Measurements from ENCODE around the gene CLTB. TPM values are rescaled to one million over a fixed set of nuclear protein-coding genes. Genes with fewer than 3 reads are reported as not detected.

CLTB gene
- total RNA-seq, 1 donor from 2014 or later, result 189 TPM

DNA sequence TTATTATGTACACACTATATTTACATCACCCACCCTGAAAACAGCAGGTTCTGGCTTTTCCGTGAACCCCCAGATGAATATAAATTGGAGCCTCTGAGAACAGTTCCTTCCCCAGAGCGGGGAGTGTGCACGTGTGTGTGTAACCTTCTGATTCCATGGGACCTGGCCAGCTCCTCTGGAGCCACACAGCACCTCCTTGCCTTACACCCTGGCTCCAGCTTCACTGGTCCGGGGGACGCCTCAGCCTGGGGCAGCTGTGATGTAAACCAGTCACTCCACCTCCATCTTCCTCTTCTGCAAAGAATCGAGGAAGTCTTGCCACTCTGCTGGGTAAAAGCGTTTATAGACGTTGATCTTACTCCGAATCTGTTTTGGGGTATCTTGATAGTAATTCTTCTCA lies 32.4 kb downstream of the CLTB start:
- TF ChIP-seq, protein P1, sequence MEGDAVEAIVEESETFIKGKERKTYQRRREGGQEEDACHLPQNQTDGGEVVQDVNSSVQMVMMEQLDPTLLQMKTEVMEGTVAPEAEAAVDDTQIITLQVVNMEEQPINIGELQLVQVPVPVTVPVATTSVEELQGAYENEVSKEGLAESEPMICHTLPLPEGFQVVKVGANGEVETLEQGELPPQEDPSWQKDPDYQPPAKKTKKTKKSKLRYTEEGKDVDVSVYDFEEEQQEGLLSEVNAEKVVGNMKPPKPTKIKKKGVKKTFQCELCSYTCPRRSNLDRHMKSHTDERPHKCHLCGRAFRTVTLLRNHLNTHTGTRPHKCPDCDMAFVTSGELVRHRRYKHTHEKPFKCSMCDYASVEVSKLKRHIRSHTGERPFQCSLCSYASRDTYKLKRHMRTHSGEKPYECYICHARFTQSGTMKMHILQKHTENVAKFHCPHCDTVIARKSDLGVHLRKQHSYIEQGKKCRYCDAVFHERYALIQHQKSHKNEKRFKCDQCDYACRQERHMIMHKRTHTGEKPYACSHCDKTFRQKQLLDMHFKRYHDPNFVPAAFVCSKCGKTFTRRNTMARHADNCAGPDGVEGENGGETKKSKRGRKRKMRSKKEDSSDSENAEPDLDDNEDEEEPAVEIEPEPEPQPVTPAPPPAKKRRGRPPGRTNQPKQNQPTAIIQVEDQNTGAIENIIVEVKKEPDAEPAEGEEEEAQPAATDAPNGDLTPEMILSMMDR (IDR thresholded peaks at IDR 0.05), result no peak
- no peak for DNase-seq (ENCODE audit: low spot score in 2 of 2)
- H3K27ac ChIP-seq, result no peak overlapping the region
- H3K9me3 ChIP-seq, result no peaks in the 10 kb centered on the region
- peaks cover 21 to 39% of the 10 kb centered on the region in 2 donors for H3K36me3 ChIP-seq
- no peak overlapping the region for H3K4me3 ChIP-seq
- intact Hi-C loops (cut with DNase I), result loop anchor here (10.0 kb wide), 2 partner anchors 261 to 621 kb away; partner anchors contain the start of genes TSPAN17 and UIMC1
- H3K27me3 ChIP-seq, result no peaks in the 10 kb centered on the region
- peaks cover 6 to 27% of the 10 kb centered on the region in 2 donors for H3K4me1 ChIP-seq

DNA sequence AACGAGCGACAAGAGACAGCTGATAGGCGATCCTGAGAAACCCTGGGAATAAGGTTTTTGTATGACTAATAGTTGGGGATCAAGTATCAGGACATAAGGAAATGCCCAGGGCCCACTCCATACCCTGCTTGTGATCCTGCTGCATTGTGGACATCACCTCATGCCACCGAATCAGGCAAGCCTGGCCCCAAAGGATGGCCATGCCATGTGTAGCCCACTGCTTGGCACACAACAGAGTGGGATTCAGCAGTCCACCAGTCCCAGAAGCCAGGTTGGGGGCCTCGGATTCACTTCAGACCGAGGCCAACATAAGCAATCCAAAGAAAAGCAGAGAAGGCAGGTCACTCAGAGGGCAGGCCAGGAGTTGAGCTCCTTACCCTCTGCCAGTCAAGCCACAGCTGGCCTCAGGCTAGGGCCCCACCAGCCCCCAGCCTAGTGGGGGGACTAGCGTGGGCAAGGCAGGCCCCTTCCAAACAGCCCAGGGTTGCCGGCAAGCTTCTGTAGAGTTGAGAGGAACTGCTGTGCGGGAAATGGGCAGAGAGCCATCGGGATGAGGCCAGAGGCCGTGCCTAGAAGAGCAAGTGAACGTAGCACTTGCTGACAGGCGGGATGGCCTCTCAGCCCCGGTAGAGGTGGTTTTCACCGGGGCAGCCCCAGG lies 33.0 kb downstream of the CLTB start:
- peaks cover 6 to 27% of the 10 kb centered on the region in 2 donors for H3K4me1 ChIP-seq

DNA sequence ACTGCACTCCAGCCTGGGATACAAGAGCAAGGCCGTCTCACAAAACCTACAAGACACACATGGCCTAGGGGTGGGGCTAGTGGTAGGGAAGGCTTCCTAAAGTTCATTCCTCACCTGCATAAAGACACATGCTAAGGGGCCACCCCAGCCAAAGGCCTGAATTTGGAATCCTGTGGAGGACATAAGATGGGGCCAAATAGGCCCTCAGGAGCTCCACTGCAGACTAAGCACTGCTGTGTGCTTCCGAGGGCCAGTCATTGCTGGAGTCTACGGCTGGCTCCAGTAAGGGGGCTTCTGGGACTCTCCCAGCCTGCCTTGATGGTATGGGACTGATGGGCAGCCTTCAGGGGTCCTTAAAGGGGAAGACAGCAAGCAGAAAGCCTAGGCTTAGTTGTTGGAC lies 33.6 kb downstream of the CLTB start:
- intact Hi-C loops (cut with DNase I), result loop anchor here (10.0 kb wide), 2 partner anchors 262 to 622 kb away; partner anchors contain the start of genes TSPAN17 and UIMC1
- TF ChIP-seq, protein P1 (IDR thresholded peaks at IDR 0.05), result no peak
- H3K27ac ChIP-seq, result peak overlapping the region in 1 of 2 donors; percentile 87
- DNase-seq (ENCODE audit: low spot score in 2 of 2), result no peak
- H3K9me3 ChIP-seq, result no peaks in the 10 kb centered on the region
- H3K36me3 ChIP-seq, result peaks cover 21 to 39% of the 10 kb centered on the region in 2 donors
- no peaks in the 10 kb centered on the region for H3K27me3 ChIP-seq
- H3K4me1 ChIP-seq, result peaks cover 4 to 25% of the 10 kb centered on the region in 2 donors
- no peak overlapping the region for H3K4me3 ChIP-seq

More for the DNA sequence above, 33.0 kb downstream of the CLTB start:
- Histone ChIP-seq H3K4me3 (no peak overlapping the region), H3K9me3 (no peaks in the 10 kb centered on the region), H3K27me3 (no peaks in the 10 kb centered on the region), H3K27ac (peak overlapping the region in 1 of 2 donors; percentile 87), H3K36me3 (peaks cover 21 to 39% of the 10 kb centered on the region in 2 donors)
- DNase-seq (ENCODE audit: low spot score in 2 of 2), result no peak
- intact Hi-C loops (cut with DNase I), result loop anchor here (10.0 kb wide), 2 partner anchors 261 to 621 kb away; partner anchors contain the start of genes TSPAN17 and UIMC1
- TF ChIP-seq, protein P1 (IDR thresholded peaks at IDR 0.05), result no peak

DNA sequence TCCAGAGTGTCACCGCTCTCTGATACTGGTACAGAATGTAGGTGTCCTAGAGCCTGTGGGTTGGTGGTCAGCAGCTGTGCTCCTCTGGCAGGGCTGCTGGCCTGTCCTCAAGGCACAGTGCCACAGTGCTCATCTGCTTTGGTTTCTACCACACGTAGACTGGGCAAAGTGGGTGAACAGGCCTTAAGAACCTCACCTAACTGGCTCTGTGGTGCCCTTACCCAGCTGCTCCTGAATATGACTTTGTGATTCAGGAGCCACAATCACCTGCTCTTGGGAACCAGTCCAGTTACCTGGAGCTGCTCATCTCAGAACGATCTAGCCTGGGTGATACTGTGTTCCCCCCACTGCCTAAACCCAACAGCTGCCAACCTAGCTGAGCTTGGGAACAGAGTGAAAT lies 34.4 kb downstream of the CLTB start:
- H3K4me1 ChIP-seq, result peaks cover 0 to 17% of the 10 kb centered on the region in 2 donors
- intact Hi-C loops (cut with DNase I), result loop anchor here (10.0 kb wide), 2 partner anchors 263 to 623 kb away; partner anchors contain the start of genes TSPAN17 and UIMC1
- peak overlapping the region; percentile 66 to 87 for H3K27ac ChIP-seq
- DNase-seq (ENCODE audit: low spot score in 2 of 2), result no peak
- H3K4me3 ChIP-seq, result no peak overlapping the region
- TF ChIP-seq, protein P1 (IDR thresholded peaks at IDR 0.05), result no peak
- no peaks in the 10 kb centered on the region for H3K9me3 ChIP-seq
- H3K36me3 ChIP-seq, result peaks cover 21 to 39% of the 10 kb centered on the region in 2 donors
- no peaks in the 10 kb centered on the region for H3K27me3 ChIP-seq

DNA sequence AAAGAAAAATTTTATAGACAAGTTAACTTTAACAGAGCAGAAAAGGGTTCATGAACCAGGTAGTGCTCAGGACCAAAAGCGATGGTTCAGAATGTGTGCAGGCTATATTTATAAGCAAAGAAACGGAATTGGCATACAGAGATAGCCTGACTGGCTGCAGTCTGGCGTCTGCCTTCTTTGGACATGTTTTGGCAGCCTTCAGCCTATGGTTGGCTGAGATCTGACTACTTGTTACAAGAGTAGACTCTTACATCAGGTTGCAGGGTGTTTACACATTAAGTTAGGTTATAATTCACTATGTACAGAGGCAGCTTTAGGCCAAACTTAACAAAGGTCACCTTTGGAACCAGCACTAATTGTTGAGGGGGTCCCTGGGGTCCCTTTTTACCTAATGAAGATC lies 34.9 kb downstream of the CLTB start:
- no peak overlapping the region for H3K4me3 ChIP-seq
- no peak for DNase-seq (ENCODE audit: low spot score in 2 of 2)
- TF ChIP-seq, protein P1 (IDR thresholded peaks at IDR 0.05), result no peak
- H3K9me3 ChIP-seq, result no peaks in the 10 kb centered on the region
- H3K27me3 ChIP-seq, result no peaks in the 10 kb centered on the region
- peaks cover 21 to 39% of the 10 kb centered on the region in 2 donors for H3K36me3 ChIP-seq
- H3K27ac ChIP-seq, result peak overlapping the region; percentile 66 to 87
- intact Hi-C loops (cut with DNase I), result loop anchor here (10.0 kb wide), 2 partner anchors 263 to 623 kb away; partner anchors contain the start of genes TSPAN17 and UIMC1
- peaks cover 0 to 15% of the 10 kb centered on the region in 2 donors for H3K4me1 ChIP-seq

Measured in ascending aorta (tissue), 2 donors.